IMR-90 (cell line): Measurements from ENCODE around the gene IPMK.
"Not testable (repeated sequence)": the region's sequence is repeated elsewhere in the genome, so short reads cannot be mapped to it uniquely, and the experiment has no call there.

Experiments used
- BHLHE40 ChIP-seq: fragments of 150-350 bp; IDR thresholded peaks from 2 replicates; pipeline ENCODE4 v1.6.1; 2016; ENCODE audit warnings: mild to moderate bottlenecking, low read depth, low read length
- CEBPB ChIP-seq: IDR thresholded peaks from 2 replicates; pipeline ENCODE4 v1.6.1; 2012; ENCODE audit warnings: low read depth, low read length, improper control_type of control experiment
- CHD1 ChIP-seq: IDR thresholded peaks from 2 replicates; pipeline ENCODE4 v1.6.1; 2012; ENCODE audit warnings: low read depth, low read length, improper control_type of control experiment
- ELK1 ChIP-seq: fragments of 150-350 bp; IDR thresholded peaks from 2 replicates; pipeline ENCODE4 v1.6.1; 2016; ENCODE audit warnings: low read depth, mild to moderate bottlenecking, low read length, moderate library complexity, borderline replicate concordance
- FOS ChIP-seq: fragments of 150-350 bp; IDR thresholded peaks from 2 replicates; pipeline ENCODE4 v1.6.1; 2016; ENCODE audit warnings: low read depth, low read length
- MAZ ChIP-seq: IDR thresholded peaks from 2 replicates; pipeline ENCODE4 v1.6.1; 2012; ENCODE audit warnings: low read depth, mild to moderate bottlenecking, low read length, improper control_type of control experiment, moderate library complexity, borderline replicate concordance
- MXI1 ChIP-seq: IDR thresholded peaks from 2 replicates; pipeline ENCODE4 v1.6.1; 2012; ENCODE audit warnings: low read depth, mild to moderate bottlenecking, low read length, moderate library complexity, borderline replicate concordance
- NFE2L2 ChIP-seq: fragments of 150-350 bp; IDR thresholded peaks from 2 replicates; pipeline ENCODE4 v1.6.1; 2016; ENCODE audit warnings: low read depth, mild to moderate bottlenecking, low read length
- POLR2A ChIP-seq: IDR thresholded peaks from 2 replicates; pipeline ENCODE4 v1.6.1; 2012; ENCODE audit warnings: mild to moderate bottlenecking, low read depth, low read length
- RAD21 ChIP-seq: IDR thresholded peaks from 2 replicates; pipeline ENCODE4 v1.6.1; 2012; ENCODE audit warnings: low read length, improper control_type of control experiment
- RCOR1 ChIP-seq: IDR thresholded peaks from 2 replicates; pipeline ENCODE4 v1.6.1; 2012; ENCODE audit warnings: mild to moderate bottlenecking, low read length, improper control_type of control experiment; ENCODE audit not compliant: insufficient replicate concordance
- SMC3 ChIP-seq: fragments of 150-350 bp; IDR thresholded peaks from 2 replicates; pipeline ENCODE4 v1.6.1; 2016; ENCODE audit warnings: low read depth, mild to moderate bottlenecking, antibody characterized with exemption, low read length, moderate library complexity
- TF ChIP-seq, protein P1 (sequence below): conservative IDR thresholded peaks from 2 replicates; pipeline ENCODE4 v1.5.1; 2012; ENCODE audit warnings: mild to moderate bottlenecking, low read depth, low read length, improper control_type of control experiment
- TF ChIP-seq, protein P2 (sequence below): fragments of 150-350 bp; IDR thresholded peaks from 2 replicates; pipeline ENCODE4 v1.6.1; 2017; ENCODE audit warnings: mild to moderate bottlenecking, antibody characterized with exemption, low read length, low read depth

- TF ChIP-seq, protein P1, sequence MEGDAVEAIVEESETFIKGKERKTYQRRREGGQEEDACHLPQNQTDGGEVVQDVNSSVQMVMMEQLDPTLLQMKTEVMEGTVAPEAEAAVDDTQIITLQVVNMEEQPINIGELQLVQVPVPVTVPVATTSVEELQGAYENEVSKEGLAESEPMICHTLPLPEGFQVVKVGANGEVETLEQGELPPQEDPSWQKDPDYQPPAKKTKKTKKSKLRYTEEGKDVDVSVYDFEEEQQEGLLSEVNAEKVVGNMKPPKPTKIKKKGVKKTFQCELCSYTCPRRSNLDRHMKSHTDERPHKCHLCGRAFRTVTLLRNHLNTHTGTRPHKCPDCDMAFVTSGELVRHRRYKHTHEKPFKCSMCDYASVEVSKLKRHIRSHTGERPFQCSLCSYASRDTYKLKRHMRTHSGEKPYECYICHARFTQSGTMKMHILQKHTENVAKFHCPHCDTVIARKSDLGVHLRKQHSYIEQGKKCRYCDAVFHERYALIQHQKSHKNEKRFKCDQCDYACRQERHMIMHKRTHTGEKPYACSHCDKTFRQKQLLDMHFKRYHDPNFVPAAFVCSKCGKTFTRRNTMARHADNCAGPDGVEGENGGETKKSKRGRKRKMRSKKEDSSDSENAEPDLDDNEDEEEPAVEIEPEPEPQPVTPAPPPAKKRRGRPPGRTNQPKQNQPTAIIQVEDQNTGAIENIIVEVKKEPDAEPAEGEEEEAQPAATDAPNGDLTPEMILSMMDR, result not testable (repeated sequence)
- not testable (repeated sequence) for TF ChIP-seq POLR2A, CEBPB, BHLHE40, RAD21, MXI1, SMC3, RCOR1, MAZ, ELK1, FOS, NFE2L2, CHD1
- TF ChIP-seq, protein P2, sequence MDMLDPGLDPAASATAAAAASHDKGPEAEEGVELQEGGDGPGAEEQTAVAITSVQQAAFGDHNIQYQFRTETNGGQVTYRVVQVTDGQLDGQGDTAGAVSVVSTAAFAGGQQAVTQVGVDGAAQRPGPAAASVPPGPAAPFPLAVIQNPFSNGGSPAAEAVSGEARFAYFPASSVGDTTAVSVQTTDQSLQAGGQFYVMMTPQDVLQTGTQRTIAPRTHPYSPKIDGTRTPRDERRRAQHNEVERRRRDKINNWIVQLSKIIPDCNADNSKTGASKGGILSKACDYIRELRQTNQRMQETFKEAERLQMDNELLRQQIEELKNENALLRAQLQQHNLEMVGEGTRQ, result not testable (repeated sequence)
Measured at GRCh38 chr10:58155941-58156340, 111.8 kb downstream of the IPMK start.
